ENCODE data around the gene PRRC1. TPM values are rescaled to one million over a fixed set of nuclear protein-coding genes. Genes with fewer than 3 reads are reported as not detected.

PRRC1 gene
- total RNA-seq, 1 experiment from 2014 or later = 53.2 TPM

- Histone ChIP-seq H2AFZ (ENCODE audit: low read depth, low read length, poor library complexity, severe bottlenecking) (peak overlapping the region; percentile 89), H3K4me2 (ENCODE audit: low read length) (peak overlapping the region; percentile 90), H3K27ac (ENCODE audit: low read depth, low read length) (peak overlapping the region; percentile 31), H3K9me2 (ENCODE audit: insufficient read depth) (no peaks in the 10 kb centered on the region), H3K9ac (ENCODE audit: low read length) (no peak overlapping the region), H3K4me3 (replicated peaks in 1 of 2; ENCODE audit: low read depth in 1 of 2, low read length in 2 of 2) (peak overlapping the region; percentile 35 to 95), H3K9me3 (ENCODE audit: control insufficient read depth in 1 of 2, insufficient read depth in 1 of 2, low read depth in 1 of 2, low read length in 2 of 2) (no peaks in the 10 kb centered on the region), H3K79me2 (ENCODE audit: insufficient read depth, low read length) (peaks cover 46% of the 10 kb centered on the region), H4K20me1 (ENCODE audit: insufficient read depth) (no peaks in the 10 kb centered on the region), H3K27me3 (ENCODE audit: insufficient read depth, low read length) (no peaks in the 10 kb centered on the region), H3K36me3 (ENCODE audit: control insufficient read depth in 1 of 2, insufficient read depth in 2 of 2, low read length in 2 of 2) (no peaks in the 10 kb centered on the region; a peak in 1 of 4 replicates), H3K4me1 (ENCODE audit: control insufficient read depth in 1 of 2, insufficient read depth in 2 of 2, low read length in 2 of 2) (peaks cover 9 to 13% of the 10 kb centered on the region in 2 experiments; a peak in 3 of 4 replicates)
- intact Hi-C loops (cut with micrococcal nuclease) = no loop called here
- TF ChIP-seq ZBTB33 (IDR thresholded peaks at IDR 0.05; ENCODE audit: extremely low read depth, insufficient replicate concordance, low read length) (no peak), YY1 (IDR thresholded peaks at IDR 0.05; ENCODE audit: extremely low read depth, insufficient replicate concordance, low read depth, low read length) (no peak), SRF (IDR thresholded peaks at IDR 0.05; ENCODE audit: low read depth) (no peak), EZH2 (IDR thresholded peaks at IDR 0.05) (no peak), CBX3 (IDR thresholded peaks at IDR 0.05; ENCODE audit: low read depth) (no peak), RAD21 (IDR thresholded peaks at IDR 0.05; ENCODE audit: low read depth) (no peak), SP1 (IDR thresholded peaks at IDR 0.05; ENCODE audit: low read depth) (no peak), SIN3A (IDR thresholded peaks at IDR 0.05; ENCODE audit: low read depth) (no peak), ZFX (IDR thresholded peaks at IDR 0.05) (no peak), ZNF274 (IDR thresholded peaks at IDR 0.05; ENCODE audit: low read depth, low read length) (no peak), POLR2A (IDR thresholded peaks at IDR 0.05; ENCODE audit: borderline replicate concordance, extremely low read depth, insufficient read depth, insufficient read length) (no peak), JUND (IDR thresholded peaks at IDR 0.05) (no peak), REST (IDR thresholded peaks at IDR 0.05; ENCODE audit: low read depth) (no peak), EZH2phosphoT487 (IDR thresholded peaks at IDR 0.05; ENCODE audit: borderline replicate concordance) (no peak), CTCF (IDR thresholded peaks at IDR 0.05 in 2 of 3, conservative IDR thresholded peaks at IDR 0.05 in 1 of 3; ENCODE audit: borderline replicate concordance in 1 of 3, insufficient read depth in 1 of 3, low read depth in 2 of 3, low read length in 2 of 3) (no peak), POLR2AphosphoS5 (IDR thresholded peaks at IDR 0.05; ENCODE audit: low read depth, low read length) (no peak), ELF1 (IDR thresholded peaks at IDR 0.05; ENCODE audit: borderline replicate concordance, low read depth) (no peak)
- no peak for DNase-seq (ENCODE audit: low read depth, low spot score)
- peak; percentile 54 for ATAC-seq
- ChIA-PET CTCF (no interaction called here), RAD21 (ENCODE audit: low non-redundant PET in 1 of 2, low total read pairs in 2 of 2, uncharacterized antibody in 2 of 2, unreplicated experiment in 2 of 2) (no interaction called here), POLR2A (no interaction called here)
- BruUV-seq (replicated peaks) = no TSS peak
Observed at GRCh38 chr5:127517110-127517479, 345 bp upstream of the PRRC1 start.

Measured in HCT116 (cell line).